GM18498 (cell line): ENCODE results near the gene RAB10.
"Not testable (repeated sequence)": the region's sequence is repeated elsewhere in the genome, so short reads cannot be mapped to it uniquely, and the experiment has no call there.

Experiments
- ATAC-seq: cut with Tn5 transposase; IDR thresholded peaks from one replicate; pipeline ENCODE4 v1.9.1; 2021; ENCODE audit warnings: mild to moderate bottlenecking, moderate library complexity; ENCODE audit not compliant: unreplicated experiment

The RAB10 gene

DNA sequence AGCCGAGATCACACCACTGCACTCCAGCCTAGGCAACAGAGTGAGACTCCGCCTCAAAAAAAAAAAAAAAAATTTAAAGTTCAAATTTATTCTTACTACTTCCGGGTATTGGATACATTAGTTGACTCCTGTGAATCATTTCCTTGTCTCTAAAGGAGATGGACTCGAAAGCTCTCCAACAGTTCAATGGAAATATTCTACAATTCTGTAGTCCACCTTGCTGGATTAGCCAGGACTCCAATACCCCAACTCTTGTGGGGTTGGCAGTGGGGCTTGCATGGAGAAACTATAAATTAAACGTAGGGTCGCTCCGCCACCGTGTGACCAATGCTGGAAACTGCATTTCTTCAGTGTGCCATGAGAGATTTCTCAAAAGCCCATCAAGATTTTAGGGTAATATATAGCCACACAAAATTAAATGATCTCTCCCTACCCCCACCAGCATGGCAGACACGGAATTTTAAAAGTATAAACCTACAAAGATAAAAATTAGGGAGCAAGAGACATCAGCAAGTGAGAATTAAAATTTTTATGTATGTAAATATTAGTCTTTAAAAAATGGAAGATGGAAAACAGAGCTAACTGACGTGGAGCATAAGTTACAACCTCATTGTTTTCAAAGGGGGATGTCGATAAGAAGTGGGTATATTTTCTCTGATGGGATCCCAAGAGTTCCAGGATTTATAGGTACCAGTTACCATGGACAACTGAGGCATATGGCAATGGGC is 111.2 kb downstream of the RAB10 start:
- ATAC-seq, result no peak

DNA sequence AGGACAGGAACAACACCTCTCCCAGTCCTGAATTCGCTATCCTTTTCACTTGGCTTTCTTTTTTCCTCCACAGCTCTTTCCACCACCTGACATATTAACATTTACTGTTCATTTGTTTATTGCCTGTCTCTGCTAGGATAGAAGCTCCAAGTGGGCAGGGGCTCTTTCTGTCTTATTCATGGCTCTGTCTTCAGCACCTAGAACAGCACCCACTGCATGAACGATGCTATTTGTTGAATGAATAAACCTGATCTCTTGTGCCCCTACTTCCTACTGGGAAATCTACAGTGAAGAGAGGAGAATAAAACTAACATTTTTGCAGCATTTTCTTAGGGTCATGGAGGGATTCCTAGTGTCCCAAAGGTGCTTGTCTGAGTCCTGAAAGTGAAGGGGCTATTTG is 114.6 kb downstream of the RAB10 start:
- ATAC-seq, result no peak

DNA sequence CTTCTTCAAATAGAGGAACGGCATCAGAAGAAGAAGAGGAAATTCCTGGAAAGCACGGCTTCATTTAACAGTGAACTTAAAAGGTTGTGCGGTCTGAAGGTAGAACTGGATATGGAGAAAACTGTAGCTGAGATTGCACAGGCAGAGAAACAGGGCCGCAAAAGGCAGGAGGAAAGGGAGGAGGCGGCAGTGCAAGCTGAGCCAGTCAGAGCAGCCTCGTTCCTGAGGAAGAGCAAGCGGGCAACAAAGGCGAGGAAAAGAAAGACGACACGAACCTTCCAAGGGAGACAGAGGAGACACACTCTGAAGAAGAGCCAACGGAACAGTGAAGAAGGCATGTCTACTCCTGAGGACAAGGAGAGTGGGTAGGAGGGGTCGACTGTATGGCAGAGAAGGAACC is 116.4 kb downstream of the RAB10 start:
- ATAC-seq, result no peak

DNA sequence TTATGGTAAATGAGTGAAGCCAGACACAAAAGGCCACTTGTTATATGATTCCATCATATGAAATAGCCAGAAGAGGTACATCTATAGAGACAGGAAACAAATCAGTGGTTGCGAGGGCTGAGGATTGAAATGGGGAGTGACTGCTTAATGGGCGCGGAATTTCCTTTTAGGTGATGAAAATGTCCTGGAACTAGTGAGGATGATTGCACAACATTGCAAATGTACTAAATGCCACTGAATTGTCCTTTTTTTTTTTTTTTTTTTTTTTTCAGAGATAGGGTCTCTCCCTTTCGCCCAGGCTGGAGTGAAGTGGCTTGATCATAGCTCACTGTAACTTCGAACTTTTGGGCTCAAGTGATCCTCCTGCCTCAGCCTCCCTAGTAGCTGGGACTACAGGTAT is 123.7 kb downstream of the RAB10 start:
- no peak for ATAC-seq

DNA sequence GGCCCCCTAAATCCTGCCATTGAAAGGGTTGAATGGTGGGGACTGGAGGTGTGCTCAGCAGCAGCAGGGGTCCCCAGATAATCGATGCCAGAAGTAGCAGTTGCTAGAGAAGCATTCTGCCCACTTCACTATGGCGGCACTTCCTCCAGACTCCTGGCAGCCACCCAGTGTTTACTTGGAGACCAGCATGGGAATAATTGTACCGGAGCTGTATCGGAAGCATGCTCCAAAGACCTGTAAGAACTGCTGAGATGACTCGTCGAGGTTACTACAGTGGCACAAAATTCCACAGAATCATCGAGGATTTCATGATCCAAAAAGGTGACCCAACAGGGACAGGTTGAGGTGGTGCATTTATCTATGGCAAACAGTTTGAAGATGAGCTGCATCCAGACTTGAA is 128.0 kb downstream of the RAB10 start:
- ATAC-seq, result no peak

DNA sequence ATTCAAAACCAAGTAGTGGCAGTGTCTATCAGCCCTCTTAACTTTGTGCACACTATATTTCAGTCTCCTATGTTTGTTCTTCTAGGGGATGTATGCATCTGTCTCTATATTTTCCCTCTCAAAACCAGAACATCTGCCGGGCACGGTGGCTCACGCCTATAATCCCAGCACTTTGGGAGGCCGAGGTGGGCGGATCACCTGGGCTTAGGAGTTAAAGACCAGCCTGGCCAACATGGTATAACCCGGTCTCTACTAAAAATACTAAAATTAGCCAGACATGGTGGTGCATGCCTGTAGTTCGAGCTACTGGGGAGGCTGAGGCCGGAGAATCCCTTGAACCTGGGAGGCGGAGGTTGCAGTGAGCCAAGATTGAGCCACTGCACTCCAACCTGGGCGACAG is 129.1 kb downstream of the RAB10 start:
- no peak for ATAC-seq

DNA sequence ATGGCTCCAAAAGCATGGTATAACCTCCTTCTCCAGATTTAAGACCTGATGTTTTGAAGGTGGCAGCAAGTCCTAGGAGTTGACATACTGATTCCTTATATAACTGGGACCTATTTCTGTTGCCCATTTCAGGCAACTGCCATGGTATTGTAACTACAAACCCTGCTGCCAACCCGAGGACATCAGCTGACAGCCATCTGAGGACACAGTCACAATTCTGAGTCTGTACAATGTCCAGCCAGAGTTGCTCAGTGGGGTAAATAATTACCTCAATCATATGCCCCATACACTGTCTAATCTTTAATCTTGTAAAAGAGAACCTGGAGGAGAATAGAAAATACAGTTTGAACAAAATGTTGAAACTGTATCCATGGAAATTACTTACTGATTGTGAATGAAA is 130.3 kb downstream of the RAB10 start:
- ATAC-seq, result no peak

DNA sequence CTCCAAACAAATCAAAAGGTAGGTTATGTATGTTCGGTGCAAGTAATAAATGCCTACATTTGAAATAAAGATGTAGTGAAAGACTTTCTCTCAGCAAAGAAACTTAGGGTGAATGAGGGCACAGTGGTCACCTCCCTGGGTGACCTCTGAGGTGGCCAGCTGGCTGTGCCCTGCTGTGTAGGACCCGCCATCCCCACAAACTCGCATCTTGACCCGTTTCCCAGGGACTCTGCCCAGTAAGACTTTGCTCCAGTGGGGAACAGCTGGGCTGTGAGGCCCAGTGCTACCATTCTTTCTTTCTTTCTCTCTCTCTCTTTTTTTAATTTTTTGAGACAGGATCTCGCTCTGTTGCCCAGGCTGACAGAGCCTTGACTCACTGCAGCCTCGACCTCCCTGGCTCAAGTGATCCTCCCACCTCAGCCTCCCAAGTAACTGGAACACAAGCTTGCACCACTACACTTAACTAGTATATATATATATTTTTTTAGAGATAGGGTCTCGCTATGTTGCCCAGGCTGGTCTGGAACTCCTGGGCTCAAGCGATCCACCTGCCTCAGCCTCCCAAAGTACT is 130.8 kb downstream of the RAB10 start:
- ATAC-seq, result no peak

DNA sequence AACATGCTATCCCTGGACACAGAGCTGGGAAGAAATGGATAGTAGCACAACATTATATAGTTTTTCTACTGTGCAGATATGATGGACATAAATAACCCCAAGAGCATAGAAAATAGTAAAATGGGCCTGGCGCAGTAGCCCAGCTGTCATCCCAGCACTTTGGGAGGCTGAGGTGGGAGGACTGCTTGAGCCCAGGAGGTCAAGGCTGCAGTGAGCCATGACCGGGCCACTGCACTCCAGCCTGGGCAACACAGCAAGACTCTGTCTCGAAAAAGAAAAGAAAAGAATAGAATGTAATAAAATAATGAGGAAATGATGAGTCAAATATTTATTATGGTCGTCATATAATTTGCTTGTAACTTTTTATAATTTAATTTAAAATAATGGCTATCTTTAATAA is 131.5 kb downstream of the RAB10 start:
- ATAC-seq, result no peak

DNA sequence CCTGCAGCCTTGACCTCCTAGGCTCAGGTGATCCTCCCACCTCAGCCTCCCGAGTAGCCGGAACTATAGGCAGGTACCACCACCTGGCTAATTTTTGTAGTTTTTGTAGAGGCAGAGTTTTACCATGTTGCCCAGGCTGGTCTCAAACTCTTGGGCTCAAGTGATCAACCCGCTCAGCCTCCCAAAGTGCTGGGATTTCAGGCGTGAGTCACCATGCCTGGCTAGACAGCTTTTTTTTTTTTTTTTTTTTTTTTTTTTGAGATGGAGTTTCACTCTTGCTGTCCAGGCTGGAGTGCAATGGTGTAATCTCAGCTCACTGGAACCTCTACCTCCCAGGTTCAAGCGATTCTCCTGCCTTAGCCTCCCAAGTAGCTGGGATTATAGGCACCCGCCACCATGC is 132.7 kb downstream of the RAB10 start:
- ATAC-seq, result not testable (repeated sequence)

DNA sequence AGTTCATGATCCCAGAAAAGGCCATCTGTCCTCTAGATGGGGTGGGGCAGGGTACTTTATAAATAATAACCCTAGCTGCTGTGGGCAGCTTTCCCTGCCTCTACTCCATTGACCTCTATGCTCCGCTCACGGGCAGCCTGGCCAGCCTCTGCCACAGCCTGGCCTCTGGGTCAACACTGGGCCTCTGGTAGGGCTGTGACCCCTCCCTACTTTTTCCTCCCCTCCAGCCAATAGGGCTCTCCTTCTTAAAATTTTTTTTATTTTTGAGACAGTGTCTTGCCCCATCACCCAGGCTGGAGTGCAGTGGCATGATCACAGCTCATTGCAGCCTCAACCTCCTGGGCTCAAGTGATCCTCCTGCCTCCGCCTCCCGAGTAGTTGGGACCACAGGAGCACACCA is 134.9 kb downstream of the RAB10 start:
- no peak for ATAC-seq

DNA sequence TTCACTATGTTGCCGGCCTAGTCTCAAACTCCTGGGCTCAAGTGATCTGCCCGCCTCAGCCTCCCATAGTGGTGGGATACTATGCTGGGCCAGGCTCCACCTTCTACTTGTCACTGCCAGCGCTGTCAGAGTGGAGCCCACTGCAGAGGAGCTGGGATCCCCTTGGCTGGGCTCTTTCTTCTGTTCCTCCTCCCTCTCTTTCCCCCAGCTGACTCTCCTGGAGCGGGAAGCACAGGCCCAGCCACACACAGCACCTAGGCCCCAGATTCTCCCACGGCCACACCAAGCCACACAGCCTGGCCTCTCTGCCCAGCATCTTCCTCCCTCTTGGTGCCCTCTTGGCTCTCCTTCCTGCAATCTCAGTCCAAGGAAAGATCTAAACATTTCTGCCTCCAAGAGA is 135.3 kb downstream of the RAB10 start:
- ATAC-seq, result no peak

DNA sequence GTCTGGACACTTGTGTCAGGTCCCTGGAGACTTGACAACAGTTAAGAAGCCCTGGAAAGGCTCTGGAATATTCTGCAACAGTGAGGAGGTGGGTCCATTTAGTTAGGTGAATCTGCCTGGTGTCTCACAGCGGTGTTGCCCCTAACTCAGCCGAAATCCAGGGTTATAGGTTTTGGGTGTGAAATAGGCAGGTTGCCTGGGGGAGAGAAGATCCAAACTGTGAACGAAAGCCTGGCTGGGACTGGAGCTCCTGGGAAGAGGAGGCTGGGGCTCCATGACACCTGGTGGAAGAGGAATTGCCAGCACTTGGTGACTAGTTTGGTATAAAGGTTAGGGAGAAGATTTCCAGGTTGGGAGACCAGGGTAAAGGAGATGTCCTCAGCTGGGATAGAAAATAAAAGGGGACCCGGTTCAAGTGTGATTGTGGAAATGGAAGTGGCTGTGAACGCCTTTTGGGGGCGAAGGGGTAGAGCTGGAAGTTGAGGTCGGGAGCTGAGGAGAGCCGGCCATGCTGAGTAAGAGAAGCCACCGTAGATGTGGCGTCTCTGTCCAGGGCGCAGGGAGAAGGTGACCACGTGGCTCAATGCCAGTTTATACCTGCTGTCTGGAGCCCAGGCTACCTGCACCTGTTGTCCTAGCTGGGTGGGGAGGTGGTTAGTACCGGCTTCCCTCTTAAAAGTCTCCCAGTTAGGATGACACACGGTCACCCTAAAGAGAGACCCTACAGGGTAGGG is 136.0 kb downstream of the RAB10 start:
- ATAC-seq, result no peak

DNA sequence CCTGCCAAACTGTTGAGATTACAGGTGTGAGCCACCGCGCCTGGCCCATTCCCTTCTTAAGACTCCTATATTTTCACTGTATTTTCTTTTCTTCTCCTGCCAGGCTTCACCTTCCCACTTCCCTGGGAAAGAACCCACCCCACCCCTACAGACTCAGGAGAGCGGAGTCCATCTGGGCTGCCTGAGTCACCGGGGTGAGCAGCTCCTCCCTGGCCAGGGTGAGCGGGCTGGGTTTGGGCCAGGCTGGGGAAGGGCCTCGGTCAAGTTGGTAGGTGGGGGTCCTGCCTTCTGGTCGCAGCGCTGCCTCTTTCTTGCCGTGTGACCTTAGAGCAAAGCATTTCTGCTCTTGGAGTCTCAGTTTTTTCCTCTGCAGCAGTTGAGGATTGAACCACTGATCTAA is 136.9 kb downstream of the RAB10 start:
- ATAC-seq, result no peak

DNA sequence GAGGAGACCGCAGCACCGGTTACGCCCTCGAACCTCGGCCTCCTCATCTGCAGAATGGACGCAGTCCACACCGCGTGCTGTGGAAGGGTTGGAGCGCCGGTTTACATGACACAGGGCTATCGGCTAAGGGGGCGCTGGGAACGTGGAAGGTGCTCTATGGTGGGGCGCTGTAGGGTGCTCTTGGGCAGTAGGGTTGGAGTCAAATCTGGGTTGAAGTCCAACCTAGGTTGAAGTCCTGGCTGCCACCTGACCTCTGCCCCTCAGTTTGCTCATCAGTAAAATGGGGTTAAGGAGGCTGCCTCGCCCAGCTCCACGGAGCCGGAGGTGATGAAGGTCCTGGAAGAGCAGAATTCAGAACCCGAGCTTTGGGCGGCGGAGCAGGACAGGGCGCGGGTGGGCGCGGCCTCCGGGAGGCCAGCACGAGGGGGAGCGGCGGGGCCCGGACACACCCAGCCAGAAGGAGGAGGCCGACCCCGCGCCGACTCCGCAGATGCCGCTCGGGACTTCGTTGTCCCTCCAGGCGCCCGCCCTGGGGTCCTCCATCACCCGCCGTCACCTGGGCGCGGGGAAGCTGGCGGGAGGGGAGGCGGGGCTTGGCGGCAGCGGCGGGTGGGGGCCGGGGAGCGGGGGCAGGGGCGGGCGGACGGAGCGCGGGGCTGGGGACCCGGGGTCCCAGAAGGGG is 138.4 kb downstream of the RAB10 start:
- ATAC-seq, result no peak

DNA sequence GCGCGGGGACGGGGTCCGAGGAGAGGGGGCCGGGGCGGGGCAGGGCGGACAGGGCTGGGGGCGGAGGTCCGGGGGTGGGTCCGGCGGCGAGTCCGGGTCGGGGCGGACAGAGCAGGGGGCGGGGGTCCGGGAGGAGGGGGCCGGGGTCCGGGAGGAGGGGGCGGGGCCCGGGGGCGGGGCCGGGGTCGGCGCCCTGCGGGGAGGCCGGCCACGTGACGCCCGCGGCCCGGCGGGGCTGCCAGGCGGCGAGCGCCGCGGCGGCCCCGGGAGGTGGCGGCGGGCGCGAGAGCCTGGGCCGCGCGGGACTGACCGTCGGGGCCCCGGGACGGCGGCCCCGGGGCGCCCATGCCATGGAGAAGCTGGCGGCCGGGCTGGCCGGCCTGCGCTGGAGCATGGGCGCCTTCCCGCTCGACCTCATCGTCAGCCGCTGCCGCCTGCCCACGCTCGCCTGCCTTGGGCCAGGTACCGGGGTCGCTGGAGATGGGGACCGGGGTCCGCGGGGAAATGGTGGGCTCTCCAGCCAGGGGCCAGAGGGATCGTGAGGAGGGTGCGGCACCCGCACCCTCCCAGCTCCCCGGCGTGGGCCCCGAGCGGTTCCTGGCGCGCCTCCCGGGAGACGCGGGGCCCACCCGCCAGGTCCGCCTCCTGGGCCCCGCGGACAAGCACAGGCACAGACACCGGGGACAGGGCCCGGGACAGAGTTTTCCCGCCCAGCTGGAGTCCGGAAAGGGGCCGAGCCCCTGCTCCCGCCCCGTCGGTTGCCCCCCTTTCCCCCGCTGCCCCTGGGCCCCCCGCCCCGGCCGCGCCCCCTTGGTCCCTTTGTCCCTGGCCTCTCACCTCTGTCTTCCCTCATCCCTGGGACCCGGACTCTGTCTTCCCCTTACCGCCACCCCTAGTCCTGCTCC is 139.2 kb downstream of the RAB10 start, which contains the start of gene GAREM2:
TSS of gene GAREM2 (plus strand) at position 218 of the 905 bp plus-strand sequence. CDS start at position 351, 133 bp downstream.
- no peak for ATAC-seq

DNA sequence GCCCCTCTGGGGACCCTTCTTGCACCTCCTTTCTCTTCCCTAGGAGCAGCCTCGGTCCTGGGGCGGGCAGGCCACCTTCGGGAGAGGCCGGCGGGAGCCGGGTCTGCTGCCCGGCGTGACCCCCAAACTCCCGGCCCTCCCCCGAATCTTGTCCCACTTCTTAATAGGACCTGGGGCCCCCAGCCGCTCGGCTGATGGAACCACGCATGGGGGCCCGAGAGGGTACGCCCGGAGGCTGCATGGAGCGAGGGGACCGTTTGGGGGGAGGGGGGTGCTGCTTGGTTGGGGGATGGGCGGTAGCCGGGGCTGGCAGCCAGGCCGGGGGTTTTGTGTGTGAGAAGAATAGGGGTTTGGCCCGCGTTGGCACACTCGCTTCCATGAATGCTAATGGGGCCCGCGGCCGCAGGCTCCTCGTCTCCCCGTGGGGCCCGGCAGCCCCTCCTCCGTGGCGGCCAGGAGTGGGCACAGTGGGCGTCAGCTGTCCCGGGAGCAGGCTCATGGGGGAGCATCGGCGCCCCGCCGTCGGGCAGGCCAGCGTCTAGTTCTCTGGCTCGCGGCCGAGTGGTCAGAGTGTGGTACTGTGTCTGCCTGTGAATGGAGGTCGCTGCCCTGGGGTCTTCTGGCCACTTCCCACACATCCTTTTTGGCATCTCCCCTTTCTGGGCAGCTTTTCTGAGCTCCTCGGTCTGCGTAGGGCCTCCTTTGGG is 140.0 kb downstream of the RAB10 start:
- no peak for ATAC-seq

DNA sequence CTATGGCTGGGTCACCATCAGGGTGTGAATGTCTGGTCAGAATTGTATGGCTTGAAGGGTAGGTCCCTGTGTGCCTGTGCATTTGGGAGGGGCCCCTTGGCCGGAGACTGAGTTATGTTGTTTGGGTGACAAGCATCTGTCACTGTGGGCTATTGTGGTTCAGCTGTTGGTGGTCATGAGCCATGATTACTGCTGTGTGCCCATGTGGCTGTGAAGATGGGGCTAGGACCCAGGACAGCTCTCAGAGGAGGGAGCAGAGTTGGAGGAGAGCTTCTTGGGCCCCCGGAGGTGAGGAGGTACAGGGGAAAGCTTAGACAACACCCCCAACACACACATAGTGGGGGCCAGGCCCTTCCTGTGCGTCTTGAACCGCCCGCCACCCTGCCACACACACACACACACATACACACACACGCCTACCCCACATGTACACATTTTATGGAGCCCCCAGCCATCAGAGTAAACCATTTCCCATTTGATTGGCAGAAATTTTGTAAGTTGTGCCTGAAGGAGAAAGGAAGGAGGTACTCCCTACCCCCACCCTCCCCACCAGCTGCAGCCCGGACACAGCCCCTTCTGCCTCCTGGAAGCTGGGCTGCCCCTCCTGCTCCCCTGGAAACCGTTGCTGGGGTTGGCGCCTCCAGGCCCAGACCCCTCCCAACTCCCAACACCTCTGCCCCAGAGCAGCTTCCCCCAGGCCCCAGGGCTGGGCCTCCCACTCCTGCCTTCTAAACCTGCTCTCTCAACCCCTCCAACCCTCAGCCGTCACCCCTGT is 141.0 kb downstream of the RAB10 start:
- ATAC-seq, result no peak
